Fibroblast of upper back skin (primary cell): ENCODE results near the gene KBTBD7.

Experiments used
- DNase-seq: peaks from one replicate; pipeline ENCODE4 v3.0.0-alpha.2; 2013

KBTBD7 gene

DNA sequence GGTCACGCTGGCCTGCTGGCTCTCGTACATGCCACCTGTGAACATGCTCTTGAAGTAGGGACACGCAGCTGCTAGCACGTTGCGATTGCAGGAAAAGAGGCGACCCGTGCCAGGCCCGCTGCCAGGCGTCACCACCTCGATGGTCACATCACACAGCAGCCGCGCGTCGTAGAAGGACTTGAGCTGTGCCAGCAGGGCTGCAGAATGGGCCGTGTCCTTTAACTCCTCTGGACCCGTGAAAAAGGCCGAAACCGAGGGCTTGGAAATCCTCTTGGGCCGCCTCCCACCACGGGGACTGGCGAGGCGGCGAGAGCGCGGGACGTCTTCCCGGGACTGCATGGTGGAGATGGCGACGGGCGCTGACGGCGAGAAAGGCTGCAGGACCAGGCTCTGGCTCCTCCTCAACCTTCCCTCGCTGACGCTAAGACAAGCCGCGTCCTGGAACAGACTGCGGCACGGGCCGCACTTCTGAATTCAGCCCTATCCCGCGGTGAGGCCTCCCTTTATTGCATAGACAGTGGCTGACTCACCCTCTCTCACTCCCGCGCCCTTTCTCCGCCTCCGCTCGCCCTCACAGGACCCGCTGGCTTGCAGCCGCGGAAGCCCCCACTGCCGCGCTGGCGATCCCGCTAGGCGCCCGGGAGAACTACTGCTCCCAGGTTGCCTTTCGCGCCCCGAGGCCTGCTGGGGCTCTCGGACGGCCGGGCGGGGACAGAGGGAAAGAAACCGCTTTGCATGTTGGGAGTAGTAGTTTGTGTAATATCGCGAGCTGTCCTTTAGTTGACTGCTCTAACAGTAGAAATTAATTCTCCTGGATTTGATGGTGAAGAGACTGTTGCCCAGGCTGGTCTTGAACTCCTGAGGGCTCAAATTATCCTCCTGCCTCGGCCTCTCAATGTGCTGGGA lies at the start of gene KBTBD7:
Gene KBTBD7, minus strand, starts transcription at position 651 of the 906 bp plus-strand sequence. Its CDS starts 312 bp downstream, at position 339.
- DNase-seq, result peak; percentile 99

- no peak for DNase-seq
Observed at GRCh38 chr13:41241626-41242025, 47.3 kb upstream of the KBTBD7 start.

- DNase-seq, result no peak
Observed at GRCh38 chr13:41236369-41236768, 42.0 kb upstream of the KBTBD7 start.

DNA sequence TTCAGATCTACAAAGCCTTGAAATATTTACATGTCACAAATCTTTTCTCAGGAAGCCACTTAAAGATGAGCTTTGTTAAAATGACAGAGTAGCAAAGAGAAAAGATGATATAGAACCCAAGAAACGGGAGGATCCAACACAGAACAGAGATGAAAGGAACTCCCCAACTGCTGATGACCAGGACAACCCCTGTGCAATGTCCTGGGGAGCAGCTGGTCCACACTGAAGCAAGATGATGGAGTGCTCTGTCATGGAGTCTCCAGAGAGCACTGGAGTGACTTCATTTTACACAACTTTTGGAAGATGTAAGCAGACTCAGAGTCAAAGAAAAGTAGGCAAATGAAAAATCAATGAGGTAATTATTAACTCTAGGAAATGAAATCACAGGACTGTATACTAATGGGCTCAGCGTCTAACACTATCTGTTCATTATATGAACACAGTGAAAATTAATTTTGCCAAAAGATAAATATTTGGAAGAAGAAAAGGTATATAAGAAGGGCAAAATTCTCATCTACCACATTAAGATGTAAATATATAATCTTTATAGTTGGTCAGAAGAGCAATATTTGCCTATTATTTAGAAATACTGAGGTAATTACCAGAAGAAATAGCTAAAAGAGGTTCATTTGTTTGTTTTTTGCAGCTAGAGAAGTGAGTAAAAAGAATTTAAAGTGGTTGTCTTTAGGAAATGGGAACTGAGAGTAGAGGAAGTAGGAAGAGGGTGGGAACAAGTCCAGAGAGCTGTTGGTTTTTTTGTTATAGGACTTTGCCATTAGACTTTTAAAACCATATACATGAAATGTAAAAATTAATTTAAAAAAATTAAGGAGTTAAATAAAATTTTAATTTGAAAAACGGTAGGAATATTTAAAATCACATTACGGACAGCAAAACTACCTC lies 38.5 kb upstream of the KBTBD7 start:
- DNase-seq, result no peak

DNA sequence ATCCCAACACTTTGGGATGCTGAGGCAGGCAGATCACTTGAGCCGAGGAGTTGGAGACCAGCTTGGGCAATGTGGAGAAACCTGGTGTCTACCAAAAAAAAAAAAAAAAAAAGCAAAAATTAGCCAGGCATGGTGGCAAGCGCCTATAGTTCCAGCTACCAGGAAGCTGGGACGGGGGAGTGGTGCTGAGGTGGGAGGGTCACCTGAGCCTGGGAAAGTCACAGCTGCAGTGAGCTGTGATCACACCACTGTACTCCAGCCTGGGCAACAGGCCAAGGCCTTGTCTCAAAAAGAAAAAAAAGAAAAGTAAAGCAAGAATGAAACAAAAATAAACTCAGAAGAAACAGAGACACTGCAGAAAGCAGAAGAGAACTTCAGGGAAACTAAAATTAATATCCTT lies 37.4 kb upstream of the KBTBD7 start:
- peak; percentile 18 for DNase-seq

- no peak for DNase-seq
Observed at GRCh38 chr13:41231025-41231677, 36.8 kb upstream of the KBTBD7 start.

GRCh38 chr13:41229356-41229755 lies 35.0 kb upstream of the KBTBD7 start:
- no peak for DNase-seq

GRCh38 chr13:41224113-41225110 lies 30.0 kb upstream of the KBTBD7 start:
- DNase-seq, result peak; percentile 85

DNA sequence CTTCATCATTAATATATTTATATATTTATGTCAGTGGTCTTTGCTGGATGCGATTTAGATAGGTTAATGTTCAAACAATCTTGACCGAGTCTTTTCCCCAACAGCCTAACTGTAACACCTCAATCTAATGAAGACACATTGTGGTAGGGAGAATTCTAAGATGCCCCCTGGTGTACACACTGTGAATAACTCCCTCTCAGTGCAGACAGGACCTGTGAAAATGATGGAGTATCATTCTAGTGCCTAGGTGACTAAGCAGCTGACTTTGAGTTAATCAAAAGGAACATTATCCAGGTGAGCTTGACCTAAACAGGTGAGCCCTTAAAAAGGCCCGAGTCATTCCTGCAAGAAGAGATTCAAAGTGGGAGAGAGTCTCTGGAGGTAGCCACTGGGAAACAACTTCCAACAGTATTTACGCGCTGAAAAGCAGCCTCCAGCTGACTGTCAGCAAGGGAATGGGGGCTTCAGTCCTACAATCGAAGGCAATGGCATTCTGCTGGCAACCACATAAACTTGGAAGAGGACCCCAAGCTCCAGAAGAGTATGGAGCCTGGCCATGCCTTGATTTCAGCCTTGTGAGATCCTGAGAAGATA lies 28.0 kb upstream of the KBTBD7 start:
- DNase-seq, result peak; percentile 57

GRCh38 chr13:41220401-41220800 lies 26.0 kb upstream of the KBTBD7 start:
- no peak for DNase-seq

GRCh38 chr13:41216160-41216559 lies 21.8 kb upstream of the KBTBD7 start:
- peak; percentile 49 for DNase-seq

DNA sequence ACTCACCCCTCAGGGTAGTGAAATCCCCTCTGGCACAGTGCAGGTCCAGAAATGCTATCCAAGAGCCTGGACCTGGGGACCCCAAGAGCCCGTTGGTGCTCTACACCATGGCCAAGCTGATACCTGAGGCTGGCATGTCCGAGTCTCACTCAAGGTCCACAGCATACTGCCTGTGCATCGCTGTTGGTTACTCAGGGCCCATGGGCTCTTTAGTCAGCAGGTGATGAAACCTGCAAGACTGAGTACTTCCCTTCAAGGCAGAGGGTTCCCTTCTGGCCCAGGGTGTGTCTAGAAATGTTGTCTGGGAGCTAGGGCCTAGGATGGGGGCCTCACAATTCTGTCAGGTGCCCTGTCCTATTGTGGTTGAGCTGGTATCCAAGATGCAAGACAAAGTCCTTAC lies 19.6 kb upstream of the KBTBD7 start:
- no peak for DNase-seq

- DNase-seq, result no peak
Observed at GRCh38 chr13:41213316-41213715, 18.9 kb upstream of the KBTBD7 start.

DNA sequence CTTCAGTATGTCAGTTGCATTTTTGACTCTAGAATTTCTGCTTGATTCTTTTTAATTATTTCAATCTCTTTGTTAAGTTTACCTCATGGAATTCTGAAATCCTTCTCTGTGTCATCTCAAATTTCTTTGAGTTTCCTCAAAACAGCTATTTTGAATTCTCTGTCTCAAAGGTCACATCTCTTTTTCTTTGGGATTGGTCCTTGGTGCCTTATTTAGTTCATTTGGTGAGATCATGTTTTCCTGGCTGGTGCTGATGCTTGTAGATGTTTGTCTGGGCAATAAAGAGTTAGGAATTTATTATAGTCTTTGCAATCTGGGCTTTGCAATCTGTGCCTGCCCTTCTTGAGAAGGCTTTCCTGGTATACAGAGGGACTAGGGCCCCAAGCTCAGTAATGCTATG lies 18.5 kb upstream of the KBTBD7 start:
- no peak for DNase-seq

DNA sequence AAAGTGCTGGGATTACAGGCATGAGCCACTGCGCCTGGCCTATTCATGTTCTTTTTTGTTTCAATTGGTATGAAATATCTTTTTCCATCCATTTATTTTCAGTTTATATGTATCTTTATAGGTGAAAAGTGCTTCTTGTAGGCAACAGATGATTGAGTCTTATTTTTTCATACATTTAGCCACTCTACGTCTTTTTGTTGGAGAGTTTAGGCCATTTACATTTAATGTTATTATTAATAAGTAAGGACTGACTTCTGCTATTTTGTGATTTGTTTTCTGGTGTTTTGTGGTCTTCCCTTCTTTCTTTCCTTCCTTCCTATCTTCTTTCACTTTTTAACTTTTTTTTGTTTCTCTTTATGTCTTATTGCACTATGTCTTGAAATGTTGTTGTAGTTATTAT lies 16.7 kb upstream of the KBTBD7 start:
- DNase-seq, result no peak

GRCh38 chr13:41206467-41206866 lies 12.1 kb upstream of the KBTBD7 start:
- DNase-seq, result no peak

DNA sequence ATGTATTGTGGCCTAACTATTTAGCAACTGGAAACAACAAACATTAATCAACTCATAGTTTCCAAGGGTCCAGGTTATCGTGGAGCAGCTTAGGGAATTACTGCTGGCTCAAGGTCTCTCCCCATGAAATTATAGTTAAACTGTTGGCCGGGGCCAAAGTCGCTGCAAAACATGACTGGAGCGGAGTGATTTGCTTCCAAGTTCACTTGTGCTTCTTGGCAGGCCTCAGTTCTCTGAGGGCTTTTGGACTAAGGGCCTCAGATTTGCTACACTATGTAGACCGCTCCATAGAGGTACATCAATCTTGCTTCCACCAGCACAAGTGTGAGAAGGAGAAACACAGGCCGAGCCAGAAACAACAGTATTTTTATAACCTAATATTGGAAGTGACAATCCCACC lies 9.4 kb upstream of the KBTBD7 start:
- no peak for DNase-seq

GRCh38 chr13:41200126-41200525 lies 5.8 kb upstream of the KBTBD7 start:
- DNase-seq, result no peak

DNA sequence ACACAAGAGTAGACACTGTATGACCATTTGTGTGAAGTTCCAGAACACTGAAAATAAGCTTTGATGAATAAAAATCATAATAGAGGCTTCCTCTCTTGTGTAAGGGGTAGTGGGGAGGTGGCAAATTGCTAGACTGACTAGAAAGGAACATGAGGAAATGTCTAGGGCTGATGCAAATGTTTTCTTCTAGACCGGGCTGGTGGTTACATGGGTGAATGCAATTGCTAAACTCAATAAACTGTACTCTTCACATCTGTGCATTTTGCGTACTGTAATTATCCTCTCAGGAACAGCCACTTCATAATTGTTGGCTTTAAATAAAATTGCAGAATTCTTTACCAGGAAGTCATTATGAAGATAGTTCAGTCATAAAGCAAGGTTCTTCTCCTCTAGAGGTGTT lies 5.2 kb upstream of the KBTBD7 start:
- no peak for DNase-seq

GRCh38 chr13:41199079-41199478 lies 4.7 kb upstream of the KBTBD7 start:
- no peak for DNase-seq

- DNase-seq, result peak; percentile 26
Observed at GRCh38 chr13:41196620-41197019, 2.3 kb upstream of the KBTBD7 start.

DNA sequence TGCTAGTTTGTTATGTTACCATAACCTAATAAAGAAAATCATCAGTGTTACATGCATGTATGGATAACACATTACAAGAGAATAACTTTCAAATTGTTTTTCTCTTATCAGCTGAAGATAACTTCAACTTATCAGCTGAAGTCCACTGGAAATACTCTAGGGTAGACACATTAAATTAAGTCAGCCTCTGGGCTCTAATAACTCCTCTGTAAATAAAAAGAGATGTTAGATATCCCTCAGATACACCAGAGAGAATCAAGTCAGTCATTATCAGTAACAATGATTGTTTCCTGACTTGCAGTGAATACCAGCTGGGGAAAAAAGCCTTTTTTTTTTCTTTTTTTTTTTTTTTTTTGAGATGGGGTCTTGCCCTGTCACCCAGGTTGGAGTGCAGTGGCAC lies 1.6 kb upstream of the KBTBD7 start:
- DNase-seq, result no peak
